GM21526 (cell line): Measurements from ENCODE around the gene SCAMP4.
"Not testable (repeated sequence)": the region's sequence is repeated elsewhere in the genome, so short reads cannot be mapped to it uniquely, and the experiment has no call there.

Experiments used
- ATAC-seq: cut with Tn5 transposase; IDR thresholded peaks from one replicate; pipeline ENCODE4 v1.9.1; 2021; ENCODE audit warnings: moderate library complexity; ENCODE audit not compliant: unreplicated experiment, low FRiP score

SCAMP4 gene

DNA sequence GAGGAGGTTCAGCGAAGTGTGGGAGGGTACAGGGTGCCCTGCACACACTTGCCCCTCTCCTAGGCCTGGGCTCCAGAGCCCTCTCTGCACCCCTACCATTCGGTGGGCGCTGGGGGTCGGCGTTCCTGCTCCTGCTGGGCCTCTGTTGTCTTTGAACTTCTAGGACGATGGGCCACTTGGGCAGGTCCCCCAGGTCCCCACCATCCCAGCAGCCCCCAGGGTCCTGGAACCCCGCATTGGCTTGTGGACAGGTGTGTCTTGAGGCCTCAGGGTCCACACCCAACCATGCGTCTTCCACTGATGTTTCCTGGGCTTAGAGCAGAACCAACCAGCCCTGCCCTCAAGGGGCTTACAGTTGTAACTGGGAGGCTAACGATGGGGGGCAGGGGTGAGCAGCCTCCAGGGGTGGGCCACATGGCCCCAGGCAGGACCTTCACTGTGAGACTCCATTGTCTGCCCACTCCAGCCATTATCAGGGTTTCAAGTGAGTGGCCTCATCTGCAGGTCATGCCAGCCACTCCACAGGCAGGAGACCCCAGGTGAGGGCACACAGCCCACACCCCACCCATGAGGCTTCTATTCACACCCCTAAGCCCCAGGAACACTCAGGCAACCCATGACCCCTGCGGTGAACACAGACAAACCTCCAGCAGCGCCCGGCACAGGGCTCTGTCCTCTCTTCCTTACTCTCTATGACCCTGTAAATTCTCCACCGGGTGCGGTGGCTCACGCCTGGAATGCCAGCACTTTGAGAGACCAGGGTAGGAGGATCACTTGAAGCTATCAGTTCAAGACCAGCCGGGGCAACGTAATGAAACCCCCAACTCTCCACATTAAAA is 39.8 kb upstream of the SCAMP4 start:
- no peak for ATAC-seq

DNA sequence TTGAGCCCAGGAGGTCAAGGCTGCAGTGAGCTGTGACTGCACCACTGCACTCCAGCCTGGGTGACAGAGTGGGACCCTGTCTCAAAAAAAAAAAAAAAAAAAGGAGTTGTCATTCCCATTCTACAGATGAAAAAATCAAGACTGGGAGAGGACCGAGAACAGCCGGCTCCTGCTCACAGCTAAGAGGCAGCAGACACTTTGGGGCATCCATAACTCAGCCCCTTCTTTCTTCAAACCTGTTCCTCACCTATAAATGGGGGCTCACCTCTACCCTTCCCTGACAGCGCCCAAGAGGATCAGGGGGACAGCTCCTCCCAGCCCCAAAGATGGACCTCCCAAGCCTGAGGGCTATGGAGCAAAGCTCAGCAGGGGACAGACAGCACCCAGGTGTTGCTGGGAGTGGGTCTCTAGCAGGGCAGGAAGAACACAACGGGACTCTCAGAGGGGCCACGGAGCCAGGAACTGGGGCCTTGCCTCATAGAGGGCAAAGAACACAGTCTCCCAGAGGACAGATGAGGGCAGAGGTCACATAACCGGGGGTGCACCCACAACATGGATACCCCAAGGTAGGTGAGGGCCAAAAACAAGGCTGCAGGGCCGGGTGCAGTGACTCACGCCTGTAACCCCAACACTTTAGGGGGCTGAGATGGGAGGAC is 38.4 kb upstream of the SCAMP4 start:
- no peak for ATAC-seq

DNA sequence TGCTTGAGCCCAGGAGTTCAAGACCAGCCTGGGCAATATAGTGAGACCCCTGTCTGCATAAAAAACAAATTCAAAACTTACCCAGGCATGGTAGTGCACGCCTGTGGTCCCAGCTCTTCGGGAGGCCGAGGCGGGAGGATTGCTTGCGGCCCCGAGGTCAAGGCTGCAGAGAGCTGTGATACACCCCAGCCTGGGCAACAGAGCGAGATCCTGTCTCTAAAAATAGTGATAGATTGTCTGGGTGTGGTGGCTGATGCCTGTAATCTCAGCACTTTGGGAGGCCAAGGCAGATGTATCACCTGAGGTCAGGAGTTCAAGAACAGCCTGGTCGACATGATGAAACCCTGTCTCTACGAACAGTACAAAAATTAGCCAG is 37.9 kb upstream of the SCAMP4 start:
- ATAC-seq: no peak

DNA sequence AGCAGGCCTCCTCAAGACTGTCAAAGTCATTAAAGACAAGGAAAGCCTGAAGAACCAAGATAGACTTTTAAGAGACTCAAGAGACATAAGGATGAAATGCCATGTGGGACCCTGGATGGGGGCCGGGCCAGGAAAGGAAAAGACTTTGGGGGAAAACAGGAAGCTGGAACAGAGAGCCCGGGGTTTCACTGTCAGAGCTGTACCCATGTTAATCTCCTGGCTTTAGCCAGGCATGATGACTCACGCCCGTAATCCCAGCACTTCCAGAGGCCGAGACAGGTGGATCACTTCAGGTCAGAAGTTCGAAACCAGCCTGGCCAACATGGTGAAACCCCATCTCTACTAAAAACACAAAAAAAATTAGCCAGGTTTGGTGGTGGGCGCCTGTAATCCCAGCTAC is 36.2 kb upstream of the SCAMP4 start:
- ATAC-seq: no peak

DNA sequence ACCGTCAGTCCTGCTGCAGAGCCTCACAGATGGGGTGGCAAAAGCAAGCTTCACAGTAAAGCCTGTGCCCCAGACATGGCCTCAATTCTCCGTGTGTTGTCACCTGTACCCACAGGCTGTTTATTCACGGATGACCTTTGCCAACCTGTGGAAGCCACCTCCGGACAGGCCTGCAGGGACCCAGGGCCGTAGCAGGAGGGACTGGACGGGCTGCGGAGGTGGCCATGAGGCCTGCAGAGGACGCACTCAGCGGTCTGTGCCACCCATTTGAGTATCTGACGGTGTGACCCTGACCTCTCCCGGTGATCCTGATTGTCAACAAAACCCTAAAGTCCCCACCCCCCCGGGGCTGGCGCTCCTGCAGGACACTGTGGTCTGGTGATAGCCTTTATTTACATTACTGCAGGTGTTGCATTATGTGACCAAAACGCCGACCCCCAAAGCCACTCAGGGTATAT is 34.0 kb upstream of the SCAMP4 start:
- no peak for ATAC-seq

DNA sequence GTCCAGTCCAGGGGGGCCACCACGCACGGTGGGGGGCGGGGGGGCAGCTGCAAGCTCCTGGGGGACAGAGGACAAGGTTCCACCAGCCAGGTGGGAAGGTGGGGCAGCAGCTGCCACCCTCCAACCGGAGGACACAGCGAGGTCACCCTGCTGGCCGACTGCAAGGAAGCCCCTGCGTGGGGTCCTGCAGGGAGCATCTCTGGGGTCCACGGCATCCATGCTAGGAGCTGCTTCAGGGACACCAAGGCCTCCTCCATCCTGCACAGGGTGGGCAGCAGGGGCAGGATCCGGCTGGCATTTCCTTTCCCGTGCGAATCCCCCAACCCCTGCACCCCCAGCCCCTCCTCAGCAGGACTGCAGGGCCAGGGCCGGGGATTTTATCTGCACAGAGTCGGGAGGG is 33.6 kb upstream of the SCAMP4 start:
- no peak for ATAC-seq

DNA sequence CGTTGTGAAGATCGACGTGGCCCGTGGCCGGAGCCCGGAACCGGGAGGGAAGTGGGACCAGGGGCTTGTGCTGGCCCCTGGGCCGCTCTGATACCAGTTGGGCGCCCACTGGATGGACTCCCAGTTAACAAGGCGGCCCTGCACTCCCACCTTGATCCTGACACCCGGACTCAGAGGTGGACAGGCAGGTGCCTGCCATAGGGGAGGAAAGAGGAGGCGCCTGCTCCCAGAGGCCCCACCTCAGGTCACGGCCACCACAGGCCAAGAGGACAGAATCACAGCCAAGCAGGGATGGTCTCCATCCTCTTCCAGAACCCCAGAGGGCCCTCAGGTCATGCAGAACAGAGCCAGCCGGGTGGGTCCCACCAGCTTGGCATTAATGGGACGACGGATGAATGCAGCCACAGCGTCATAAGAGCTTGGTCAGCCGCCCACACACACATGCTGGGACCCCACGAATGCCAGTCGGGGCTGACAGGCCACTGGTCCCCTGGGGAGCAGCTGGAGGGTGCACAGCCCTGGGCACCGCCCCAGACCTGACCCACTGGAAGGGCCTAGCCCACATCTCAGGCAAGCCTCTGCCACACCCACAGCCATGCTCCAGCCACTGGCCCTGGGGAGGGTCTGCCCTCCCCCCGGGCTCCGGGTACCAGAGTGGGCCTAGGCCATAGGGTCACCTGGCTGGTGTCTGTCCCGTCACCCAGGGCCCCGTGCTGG is 32.2 kb upstream of the SCAMP4 start:
- no peak for ATAC-seq

DNA sequence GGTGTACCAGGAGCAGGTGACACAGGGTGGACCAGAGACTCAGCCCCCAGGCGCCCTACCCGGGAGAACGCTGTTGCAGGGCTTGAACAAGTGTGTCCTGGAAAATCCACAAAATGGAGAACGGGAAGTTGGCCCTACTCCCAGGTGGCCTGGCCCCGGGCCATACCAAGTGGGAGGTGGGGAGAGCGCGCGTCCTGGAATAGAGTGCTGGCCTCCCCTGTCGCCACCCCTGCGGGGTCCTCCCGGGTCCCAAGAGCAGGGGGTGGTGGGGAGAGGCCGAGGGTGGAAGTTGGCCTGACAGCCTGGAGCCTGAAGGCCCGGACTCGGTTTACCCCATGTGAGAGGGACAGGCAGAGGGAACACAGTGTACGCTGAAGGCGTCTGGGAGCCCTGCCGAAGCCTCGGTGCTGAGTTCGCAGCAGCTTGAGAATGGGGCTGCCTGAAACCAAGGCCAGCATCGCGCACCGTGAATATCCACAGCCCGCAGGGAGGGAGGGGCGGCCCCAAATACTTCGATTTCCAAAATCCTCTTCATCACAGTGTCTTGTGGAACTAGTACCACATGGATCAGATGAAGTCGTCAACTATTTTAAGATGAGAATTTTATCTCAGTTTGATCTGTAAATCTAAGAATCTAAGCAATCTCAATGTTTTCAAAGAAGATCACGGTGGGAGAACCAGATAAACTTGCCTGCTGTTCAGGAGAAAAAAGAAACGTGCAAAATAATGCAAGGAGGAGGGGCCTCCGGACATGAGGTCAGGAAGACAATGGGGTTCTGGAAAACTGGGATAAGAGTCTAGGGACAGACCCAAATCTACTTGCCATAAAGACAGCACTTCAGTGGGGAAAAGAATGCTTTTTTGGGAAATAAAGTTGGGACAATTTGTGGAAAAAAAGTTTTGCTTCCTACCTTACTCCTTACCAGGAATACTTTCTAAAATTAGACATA is 31.4 kb upstream of the SCAMP4 start:
- ATAC-seq: no peak

DNA sequence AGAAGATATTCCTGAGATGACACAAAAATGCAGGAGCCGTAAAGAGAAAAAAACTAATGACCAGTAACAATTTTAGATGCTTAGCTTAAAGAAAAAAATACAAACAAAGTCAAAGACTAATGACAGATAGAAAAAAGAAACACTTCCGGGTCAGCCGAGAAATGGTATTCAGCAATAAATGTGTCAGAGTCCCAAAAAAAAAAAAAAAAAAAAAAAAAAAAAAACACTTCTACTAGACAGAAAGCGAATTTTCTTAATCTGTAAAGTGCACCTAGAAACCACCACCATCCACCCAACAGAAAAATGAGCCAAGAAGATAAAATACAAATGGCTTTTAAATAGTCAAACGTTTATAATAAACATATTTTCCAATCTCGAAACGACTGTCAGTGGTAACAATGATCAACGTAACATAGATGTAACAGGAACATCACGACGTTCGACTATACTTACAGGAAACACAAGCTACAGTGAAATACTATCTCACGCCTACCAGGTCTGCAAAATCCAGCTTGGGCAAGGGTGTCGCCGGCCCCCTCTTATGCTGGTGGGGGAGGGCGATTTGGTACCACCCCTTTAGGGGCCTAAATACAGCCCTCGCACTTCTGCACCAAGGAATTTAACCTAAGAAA is 30.5 kb upstream of the SCAMP4 start:
- no peak for ATAC-seq

DNA sequence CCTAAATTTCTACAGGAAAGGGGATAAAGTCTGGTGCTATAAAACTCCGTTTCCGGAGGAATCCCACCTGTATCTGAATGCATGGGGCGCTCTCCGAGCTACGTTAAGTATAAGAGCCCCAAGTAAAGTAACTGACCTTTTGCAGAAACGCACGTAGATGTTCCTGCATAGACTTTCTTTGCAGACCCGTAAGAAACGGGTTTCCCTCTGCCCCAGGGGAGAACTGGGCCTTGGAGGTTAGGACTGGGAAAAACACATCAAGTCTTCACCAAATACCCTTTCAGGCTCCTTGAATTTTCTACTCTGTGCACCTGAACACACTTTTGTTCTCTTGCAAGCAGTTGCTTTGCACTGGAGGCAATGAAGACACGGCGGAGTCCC is 29.9 kb upstream of the SCAMP4 start:
- peak; percentile 5 for ATAC-seq

DNA sequence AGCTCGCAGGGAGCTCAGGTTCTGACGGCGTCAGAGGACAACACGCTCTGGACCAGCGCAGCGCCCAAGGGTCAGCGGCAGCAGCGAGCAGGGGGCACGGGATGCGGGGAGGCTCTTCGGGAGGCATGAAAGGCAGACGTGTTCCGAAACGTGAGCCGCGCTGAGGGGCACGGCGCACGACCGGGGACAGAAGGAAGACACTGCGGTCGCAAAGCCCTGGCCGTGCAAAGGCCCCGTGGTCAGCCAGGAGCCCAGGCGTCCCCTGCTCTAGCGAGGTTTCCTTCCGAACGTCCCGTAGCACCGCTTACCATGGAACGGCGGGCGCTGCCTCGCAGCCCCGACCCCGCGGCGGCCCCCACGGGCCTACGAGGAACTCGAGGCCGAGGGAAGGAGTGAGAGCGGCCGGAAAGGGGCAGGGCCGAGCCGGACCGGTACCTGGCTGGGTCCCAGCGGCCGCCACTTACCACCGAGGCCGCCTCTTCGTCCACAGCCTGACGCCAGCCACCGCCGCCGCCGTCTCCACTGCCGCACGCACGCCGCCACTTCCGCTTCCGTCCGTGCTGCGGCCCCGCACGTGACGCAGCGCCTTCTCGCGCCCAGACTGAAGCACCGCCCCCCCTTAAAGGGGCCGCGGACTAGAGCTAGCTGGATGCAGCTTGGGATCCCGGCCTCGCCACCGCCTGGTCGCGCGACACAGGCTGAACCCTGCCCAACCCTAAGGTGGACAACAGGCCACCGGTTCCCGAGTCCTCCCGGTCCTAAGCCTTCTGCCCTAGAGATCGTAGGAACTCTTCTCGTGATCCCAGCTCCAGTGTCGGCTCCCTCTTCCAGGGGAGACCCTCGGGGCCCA is 29.3 kb upstream of the SCAMP4 start:
- ATAC-seq: peak; percentile 81

DNA sequence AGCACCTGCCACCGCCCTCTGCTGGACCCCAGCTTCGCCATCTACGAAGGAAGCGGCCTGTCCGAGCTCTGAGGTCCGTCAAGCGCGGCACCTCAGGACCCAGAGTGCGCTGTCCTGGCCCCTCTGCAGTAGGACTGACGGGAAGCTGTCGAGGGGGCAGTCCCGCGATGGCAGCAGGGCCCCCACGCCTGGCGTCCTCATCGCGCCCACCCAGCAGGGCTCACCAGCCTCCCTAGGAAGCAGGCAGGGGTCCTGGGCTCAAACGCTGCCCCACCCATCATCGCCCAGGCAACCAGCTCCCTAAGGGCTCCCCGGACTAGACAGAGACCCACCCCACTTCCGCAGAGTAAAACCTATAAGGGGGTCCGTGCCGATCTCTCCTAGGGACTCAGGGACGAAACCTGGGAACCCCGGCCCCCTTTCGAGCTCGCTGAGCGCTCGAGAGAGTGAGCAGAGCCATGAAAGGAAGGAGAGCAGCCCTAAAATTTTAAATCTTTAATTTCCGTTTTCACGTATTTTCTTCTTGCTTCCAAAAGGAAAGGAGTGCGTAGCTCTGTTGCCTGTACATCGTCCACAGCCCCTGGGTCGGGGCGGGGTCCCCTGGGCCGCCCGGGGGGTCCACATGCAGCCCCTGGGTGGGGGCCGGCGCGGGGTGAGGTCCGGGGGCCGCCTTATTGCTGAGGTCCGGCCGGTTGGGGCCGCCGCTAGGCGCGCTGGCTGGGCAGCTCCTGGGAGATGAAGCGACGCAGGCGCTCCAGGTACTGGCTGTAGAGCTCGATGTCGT is 28.5 kb upstream of the SCAMP4 start:
- not testable (repeated sequence) for ATAC-seq

DNA sequence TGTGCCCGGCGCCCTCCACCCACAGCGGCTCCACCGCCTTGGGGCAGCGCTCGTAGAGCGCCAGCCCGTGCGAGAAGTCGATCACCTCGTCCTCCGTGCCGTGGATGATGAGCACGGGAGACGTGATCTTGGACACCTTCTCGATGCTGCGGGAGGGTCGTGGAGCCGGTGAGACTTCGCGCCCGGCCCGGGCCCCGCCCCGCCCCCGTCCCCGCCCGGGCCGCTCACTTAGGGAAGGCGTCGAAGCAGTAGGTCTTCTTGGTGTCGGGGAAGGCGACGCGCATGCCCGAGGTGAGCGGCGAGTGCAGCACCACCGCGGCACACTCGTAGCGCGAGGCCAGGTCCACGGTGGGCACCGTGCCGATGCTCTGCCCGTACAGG is 27.9 kb upstream of the SCAMP4 start:
- not testable (repeated sequence) for ATAC-seq

DNA sequence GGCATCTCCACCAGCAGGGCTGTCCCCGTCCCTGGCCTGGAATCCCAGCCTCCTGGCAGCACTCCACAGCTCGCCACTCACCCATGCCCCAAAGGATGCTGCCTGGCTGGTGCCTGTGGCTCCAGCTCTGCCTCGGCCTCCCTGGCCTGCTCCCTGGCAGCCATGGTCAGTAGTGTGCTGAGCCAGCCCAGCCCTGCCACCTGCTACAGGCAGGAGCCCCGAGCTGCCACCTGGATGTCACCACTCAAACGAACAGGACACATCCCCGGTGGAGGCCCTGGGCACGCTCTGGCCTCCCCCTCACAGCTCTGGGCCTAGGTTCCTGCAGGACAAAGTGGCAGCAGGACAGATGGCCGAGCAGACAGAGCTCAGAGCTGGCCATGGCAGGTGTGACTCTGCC is 26.6 kb upstream of the SCAMP4 start:
- ATAC-seq: not testable (repeated sequence)

DNA sequence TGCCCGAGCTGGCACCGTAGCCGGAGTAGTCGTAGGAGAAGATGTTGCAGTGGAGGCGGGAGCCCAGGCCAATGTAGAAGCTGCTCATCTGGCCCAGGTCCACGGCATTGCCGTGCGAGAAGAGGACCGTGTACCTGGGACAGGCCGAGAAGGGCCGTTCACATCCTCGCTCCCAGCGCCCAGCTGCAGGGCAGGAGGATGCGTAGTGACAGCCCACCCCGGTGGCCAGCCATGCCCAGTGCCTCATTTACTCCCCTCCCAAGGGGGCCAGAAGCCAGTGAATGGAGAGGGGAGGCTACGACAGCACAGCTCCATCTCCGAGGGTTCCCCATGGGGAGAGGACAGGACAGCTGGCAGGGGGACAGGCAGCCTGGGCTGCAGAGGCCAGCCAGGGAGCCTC is 25.2 kb upstream of the SCAMP4 start:
- ATAC-seq: not testable (repeated sequence)

DNA sequence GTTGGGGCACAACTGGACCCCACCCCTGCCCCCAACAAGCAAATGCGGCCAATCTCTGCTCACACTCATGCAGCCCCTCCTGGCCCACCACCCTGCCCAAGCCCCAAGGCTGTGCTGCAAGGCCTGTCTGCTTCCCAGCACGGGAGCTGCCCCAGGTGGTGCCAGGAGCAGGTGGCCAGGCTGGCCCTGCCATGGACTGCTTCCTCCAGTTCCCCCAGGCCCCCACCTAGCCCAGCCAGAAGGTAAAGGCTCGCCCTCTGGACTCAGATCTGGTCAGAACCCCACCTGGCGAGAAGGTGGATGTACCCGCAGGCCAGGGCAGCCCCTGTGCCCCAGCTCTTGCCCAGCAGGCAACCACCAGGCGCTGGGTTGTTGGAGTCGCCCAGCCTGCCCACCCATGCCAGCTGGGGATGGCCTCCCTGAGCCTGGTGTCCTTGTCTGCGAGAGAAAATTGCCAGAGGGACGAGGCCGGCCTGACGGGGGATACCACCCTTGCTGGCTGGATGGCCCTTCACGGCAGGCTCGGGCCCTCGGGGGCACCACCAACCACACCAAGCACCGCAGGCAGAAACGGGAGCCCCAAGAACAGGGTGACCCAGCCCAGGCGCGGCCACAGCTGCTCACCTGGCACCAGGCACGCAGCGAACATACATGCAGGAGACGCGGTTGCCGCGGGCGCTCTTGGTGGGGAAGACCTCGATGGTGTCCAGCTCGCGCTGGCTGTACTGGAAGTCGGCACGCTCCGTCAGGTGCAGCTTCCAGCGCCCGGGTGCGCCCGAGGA is 24.4 kb upstream of the SCAMP4 start:
- no peak for ATAC-seq

DNA sequence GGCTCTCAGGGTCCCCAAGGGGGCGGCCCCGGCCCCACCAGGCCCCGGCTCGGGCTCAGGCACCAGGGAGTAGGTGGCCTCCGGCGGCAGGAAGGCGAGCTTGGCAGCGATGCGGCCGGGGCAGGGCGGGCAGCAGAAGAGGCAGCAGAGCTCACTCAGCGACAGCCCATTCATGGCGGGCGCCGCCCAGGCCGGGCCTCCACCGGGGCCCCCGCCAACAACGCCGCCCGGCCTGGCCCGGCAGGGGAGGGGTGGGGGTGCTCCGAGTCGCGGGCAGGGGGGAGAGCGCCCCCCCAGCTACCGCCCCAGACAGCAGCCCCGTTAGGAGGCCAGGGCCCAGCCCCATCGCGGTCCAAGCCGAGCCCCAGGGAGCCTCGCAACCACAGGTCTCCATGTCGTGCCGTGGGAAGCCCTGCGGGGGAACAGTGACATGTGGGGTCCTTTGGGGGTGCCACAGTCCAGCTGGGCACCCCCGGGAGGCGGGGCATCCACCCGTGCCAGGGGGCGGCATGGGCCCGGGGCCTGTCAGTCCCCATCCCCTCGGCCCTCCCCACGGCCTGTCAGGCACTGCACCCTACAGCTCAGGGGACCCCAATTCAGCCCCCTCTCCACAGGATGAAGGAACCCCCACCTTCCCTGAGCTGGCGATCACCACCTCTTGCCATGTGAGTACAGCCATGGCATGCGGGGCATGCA is 23.7 kb upstream of the SCAMP4 start:
- ATAC-seq: not testable (repeated sequence)
